ENCODE data around the gene ZNF358.

ZNF358 gene

DNA sequence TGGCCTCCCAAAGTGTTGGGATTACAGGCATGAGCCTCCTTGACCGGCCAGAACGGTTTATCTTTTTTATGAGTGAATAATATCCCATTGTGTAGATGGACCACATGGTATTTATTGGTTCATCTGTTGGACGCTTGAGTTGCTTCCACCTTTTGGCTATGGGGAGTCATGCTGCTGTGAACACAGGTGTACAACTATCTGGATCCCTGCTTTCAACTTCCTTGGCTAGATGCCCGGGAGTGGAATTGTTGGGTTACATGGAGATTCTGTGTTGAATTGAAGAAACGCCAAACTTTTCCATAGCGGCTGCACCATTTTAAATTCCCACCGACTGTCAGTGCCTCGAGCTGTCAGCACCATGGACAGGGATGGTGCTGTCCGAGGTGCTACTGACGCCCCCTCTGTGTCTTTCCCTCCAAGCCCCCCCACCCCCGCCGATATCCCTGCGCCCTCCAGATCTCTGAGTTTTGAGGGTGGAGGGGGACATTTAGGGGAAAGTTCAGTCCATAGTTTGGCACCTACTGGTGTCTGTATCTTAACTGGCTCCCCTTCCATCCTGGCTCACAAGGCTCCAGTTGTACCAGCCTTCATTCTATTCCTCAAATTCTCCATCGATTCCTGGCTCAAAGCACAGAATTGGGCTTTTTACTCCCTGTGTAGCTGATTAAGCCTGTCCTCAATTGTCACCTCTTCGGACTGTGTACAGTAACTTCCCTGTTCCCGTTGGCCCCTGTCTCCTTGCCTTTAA, 46.9 kb downstream of the ZNF358 start:
- DNase-seq = no peak

DNA sequence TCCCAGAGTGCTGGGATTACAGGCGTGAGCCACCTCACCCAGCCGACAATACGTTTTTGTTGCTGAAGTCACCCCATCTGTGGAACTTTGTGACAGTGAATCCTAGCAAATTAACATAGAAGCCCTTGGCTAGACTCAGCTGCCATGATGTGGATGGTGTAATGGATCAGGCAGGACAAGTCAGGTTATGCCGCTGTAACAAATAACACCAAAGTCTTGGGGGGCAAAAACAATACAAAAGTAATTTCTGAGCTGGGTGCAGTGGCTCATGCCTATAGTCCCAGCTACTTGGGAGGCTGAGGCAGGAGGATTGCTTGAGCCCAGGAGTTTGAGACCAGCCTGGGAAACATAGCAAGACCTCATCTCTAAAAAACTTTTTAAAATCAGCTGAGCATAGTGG, 49.0 kb downstream of the ZNF358 start:
- DNase-seq = no peak

DNA sequence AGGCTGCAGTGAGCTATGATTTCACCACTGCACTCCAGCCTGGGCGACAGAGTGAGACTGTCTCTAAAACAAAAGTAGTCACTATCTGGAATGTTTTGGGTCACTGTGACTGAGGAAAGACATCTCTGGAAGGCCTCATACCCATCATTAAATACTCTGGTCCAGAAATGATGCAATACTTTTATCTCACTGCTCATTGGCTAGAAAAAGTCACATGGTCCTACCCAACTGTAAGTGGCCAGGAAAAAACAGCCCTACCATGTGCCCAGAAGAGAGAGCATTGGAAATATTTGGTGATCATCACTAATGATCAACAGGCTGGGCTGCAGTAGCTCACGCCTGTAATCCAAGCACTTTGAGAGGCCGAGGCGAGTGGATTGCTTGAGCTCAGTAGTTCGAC, 49.4 kb downstream of the ZNF358 start:
- DNase-seq = no peak

Data from T1000 (cell line).